Lung (tissue), 12 donors: Measurements from ENCODE around the gene PITX3. TPM values are rescaled to one million over a fixed set of nuclear protein-coding genes. Genes with fewer than 3 reads are reported as not detected.

ENCODE experiments used
- ATAC-seq: fragments of 200-7000 bp; cut with Tn5 transposase; one replicate; pipeline ENCODE4 v1.9.1; 2020; ENCODE audit warnings: moderate number of reproducible peaks; ENCODE audit not compliant: insufficient read depth, low FRiP score
- DNase-seq, 3 donors: peaks; one replicate each; pipeline ENCODE4 v3.0.0-alpha.2; 2013 to 2017
- H3K27ac ChIP-seq, 2 donors: one replicate each; pipeline ENCODE4 v1.5.1; 2013; ENCODE audit warnings: mild to moderate bottlenecking in 2 of 2, moderate library complexity in 2 of 2, control low read depth in 1 of 2, inconsistent platforms in 1 of 2, low read depth in 1 of 2, low read length in 1 of 2
- H3K27me3 ChIP-seq, 3 donors: one replicate each; pipeline ENCODE4 v1.5.1; 2013; ENCODE audit warnings: low read length in 2 of 3; ENCODE audit not compliant: control insufficient read depth in 3 of 3, insufficient read depth in 3 of 3
- H3K36me3 ChIP-seq, 4 donors: one replicate each; pipeline ENCODE4 v1.5.1; 2013; ENCODE audit warnings: low read length in 4 of 4, mild to moderate bottlenecking in 1 of 4, moderate library complexity in 1 of 4; ENCODE audit not compliant: control insufficient read depth in 4 of 4, insufficient read depth in 4 of 4
- H3K4me1 ChIP-seq, 5 donors: one replicate each; pipeline ENCODE4 v1.5.1; 2013; ENCODE audit warnings: low read length in 5 of 5, mild to moderate bottlenecking in 2 of 5, moderate library complexity in 1 of 5; ENCODE audit not compliant: control insufficient read depth in 5 of 5, insufficient read depth in 5 of 5
- H3K4me3 ChIP-seq: one replicate; pipeline ENCODE4 v1.5.1; 2013; ENCODE audit warnings: mild to moderate bottlenecking, control low read depth, moderate library complexity
- H3K9ac ChIP-seq, 2 donors: one replicate each; pipeline ENCODE4 v1.5.1; 2013; ENCODE audit warnings: low read length in 2 of 2, control low read depth in 1 of 2; ENCODE audit not compliant: insufficient read depth in 1 of 2
- H3K9me3 ChIP-seq, 4 donors: one replicate each; pipeline ENCODE4 v1.5.1; 2013; ENCODE audit warnings: low read length in 3 of 4, mild to moderate bottlenecking in 1 of 4, moderate library complexity in 1 of 4; ENCODE audit not compliant: control insufficient read depth in 4 of 4, insufficient read depth in 3 of 4
- CTCF ChIP-seq: IDR thresholded peaks from 2 replicates; pipeline ENCODE4 v1.5.1; 2012; ENCODE audit warnings: mild to moderate bottlenecking; ENCODE audit errors: control extremely low read depth, extremely low read depth
- WGBS, 2 donors: extraction: QIAGEN DNeasy Blood & Tissue Kit; methylation state at CpG; one replicate each; pipeline ENCODE4 v1.1.7; 2013; 5-methylcytosine and 5-hydroxymethylcytosine counted together
- polyA plus RNA-seq, 2 donors: library from polyadenylated mRNA; stranded (reverse); fragments of 200-250 nt; gene quantifications; one replicate each; pipeline ENCODE4 v1.2.1, GENCODE V29; 2013
- total RNA-seq, 2 donors: library from RNA; depleted of rRNA in 1 of 2; stranded (reverse); fragments of >200 nt in 1 of 2; gene quantifications; one replicate each; pipeline ENCODE4 v1.2.1, GENCODE V29; 2014 to 2021
- donor health status: control.
- donor health status: control.
- donor health status: Bipolar disorder and iron deficiency.
- donor health status: healthy.
- donor health status: DM: yes; HTN: yes; CAD: no.

Gene PITX3
- total and polyA plus RNA-seq, 4 donors = 0.03 TPM; not detected in 3

- H3K4me1 ChIP-seq = peaks cover 0 to 31% (median 3%) of the 10 kb centered on the region in 5 donors
- DNase-seq (no peak), ATAC-seq (no peak)
- no peaks in the 10 kb centered on the region for H3K27me3 ChIP-seq
- no peak overlapping the region for H3K4me3 ChIP-seq
- H3K27ac ChIP-seq = no peak overlapping the region
- no peak for TF ChIP-seq CTCF
- H3K9me3 ChIP-seq = no peaks in the 10 kb centered on the region
- WGBS, 2 donors = 44 to 46% methylated on average over 1 of the region's 1 CpG
- H3K9ac ChIP-seq = no peak overlapping the region
- H3K36me3 ChIP-seq = peaks cover 0 to 1% (median 0%) of the 10 kb centered on the region in 4 donors
These were observed 32.8 kb upstream of the PITX3 start for GRCh38 chr10:102274062-102274461.

GRCh38 chr10:102269017-102269416 lies 27.7 kb upstream of the PITX3 start:
- WGBS, 2 donors = 23 to 40% methylated on average over 3 of the region's 3 CpGs
- DNase-seq (peak in 1 of 3 donors; percentile 43), ATAC-seq (no peak)

GRCh38 chr10:102268375-102268888 lies 27.1 kb upstream of the PITX3 start:
- Histone ChIP-seq H3K9ac (no peak overlapping the region), H3K36me3 (peaks cover 0 to 4% (median 0%) of the 10 kb centered on the region in 4 donors), H3K4me3 (no peak overlapping the region), H3K27me3 (no peaks in the 10 kb centered on the region), H3K27ac (no peak overlapping the region), H3K9me3 (no peaks in the 10 kb centered on the region), H3K4me1 (peaks cover 4 to 36% (median 20%) of the 10 kb centered on the region in 5 donors)
- peak; percentile 66 to 97 (median 97) for DNase-seq
- TF ChIP-seq CTCF = no peak
- no peak for ATAC-seq

More at GRCh38 chr10:102269017-102269416, 27.7 kb upstream of the PITX3 start:
- peaks cover 4 to 36% (median 20%) of the 10 kb centered on the region in 5 donors for H3K4me1 ChIP-seq
- H3K36me3 ChIP-seq = peaks cover 0 to 4% (median 0%) of the 10 kb centered on the region in 4 donors
- H3K27me3 ChIP-seq = no peaks in the 10 kb centered on the region
- H3K9me3 ChIP-seq = no peaks in the 10 kb centered on the region
- no peak overlapping the region for H3K4me3 ChIP-seq
- no peak for TF ChIP-seq CTCF
- no peak overlapping the region for H3K9ac ChIP-seq
- H3K27ac ChIP-seq = peak overlapping the region in 1 of 2 donors; percentile 49

- ATAC-seq = no peak
- Histone ChIP-seq H3K36me3 (peaks cover 0 to 4% (median 0%) of the 10 kb centered on the region in 4 donors), H3K27me3 (no peaks in the 10 kb centered on the region), H3K9ac (no peak overlapping the region), H3K9me3 (no peaks in the 10 kb centered on the region), H3K27ac (no peak overlapping the region), H3K4me3 (no peak overlapping the region), H3K4me1 (peaks cover 4 to 36% (median 20%) of the 10 kb centered on the region in 5 donors)
- peak in 1 of 3 donors; percentile 43 for DNase-seq
- no peak for TF ChIP-seq CTCF
These were observed 26.4 kb upstream of the PITX3 start for GRCh38 chr10:102267748-102268147.
